GM19467 (cell line): Measurements from ENCODE around the gene ARAP3.
"Not testable (repeated sequence)": the region's sequence is repeated elsewhere in the genome, so short reads cannot be mapped to it uniquely, and the experiment has no call there.

Experiments used
- ATAC-seq: cut with Tn5 transposase; IDR thresholded peaks from one replicate; pipeline ENCODE4 v1.9.1; 2021; ENCODE audit warnings: mild to moderate bottlenecking, moderate library complexity; ENCODE audit not compliant: unreplicated experiment

ARAP3 gene

DNA sequence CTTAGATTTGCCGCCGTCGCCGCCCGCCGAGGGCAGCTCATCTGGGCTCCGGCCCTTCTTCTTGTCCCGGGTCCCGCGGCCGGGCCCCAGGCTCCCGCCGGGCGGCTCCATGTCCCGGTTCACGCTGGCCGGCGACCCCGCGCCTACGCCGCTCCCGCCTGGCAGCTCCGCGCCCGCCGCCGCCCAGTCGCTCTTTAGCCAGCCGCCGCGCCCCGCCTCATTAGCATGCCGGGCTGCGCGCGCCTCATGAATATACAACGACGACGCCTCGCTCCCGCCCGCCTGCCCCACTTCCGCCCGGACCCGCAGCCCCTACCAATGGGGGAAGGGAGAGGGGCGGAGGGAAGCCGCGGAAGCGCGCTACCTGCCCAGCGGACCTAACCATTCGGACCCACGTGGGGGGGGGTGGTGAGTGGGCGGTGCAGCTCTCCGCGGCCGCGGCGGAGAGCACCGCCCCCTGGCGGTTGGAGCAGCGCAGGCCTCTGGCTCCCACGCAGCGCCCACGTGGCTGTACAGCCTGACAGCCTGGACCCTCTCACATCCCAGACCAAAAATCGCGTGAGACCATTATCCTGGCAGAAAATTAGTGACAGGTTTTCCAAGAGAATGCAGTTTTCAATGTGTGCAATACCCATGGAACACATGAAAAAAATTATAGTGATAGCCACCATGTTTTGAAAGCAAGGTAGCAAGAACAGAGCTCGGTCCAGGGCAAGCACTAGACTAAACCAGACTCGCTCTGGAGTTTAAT lies 63.1 kb downstream of the ARAP3 start, which contains the start of gene DIAPH1:
Gene DIAPH1 (minus strand): TSS at position 197 of the 751 bp plus-strand sequence. CDS start 86 bp downstream, at position 111.
- peak; percentile 88 for ATAC-seq

DNA sequence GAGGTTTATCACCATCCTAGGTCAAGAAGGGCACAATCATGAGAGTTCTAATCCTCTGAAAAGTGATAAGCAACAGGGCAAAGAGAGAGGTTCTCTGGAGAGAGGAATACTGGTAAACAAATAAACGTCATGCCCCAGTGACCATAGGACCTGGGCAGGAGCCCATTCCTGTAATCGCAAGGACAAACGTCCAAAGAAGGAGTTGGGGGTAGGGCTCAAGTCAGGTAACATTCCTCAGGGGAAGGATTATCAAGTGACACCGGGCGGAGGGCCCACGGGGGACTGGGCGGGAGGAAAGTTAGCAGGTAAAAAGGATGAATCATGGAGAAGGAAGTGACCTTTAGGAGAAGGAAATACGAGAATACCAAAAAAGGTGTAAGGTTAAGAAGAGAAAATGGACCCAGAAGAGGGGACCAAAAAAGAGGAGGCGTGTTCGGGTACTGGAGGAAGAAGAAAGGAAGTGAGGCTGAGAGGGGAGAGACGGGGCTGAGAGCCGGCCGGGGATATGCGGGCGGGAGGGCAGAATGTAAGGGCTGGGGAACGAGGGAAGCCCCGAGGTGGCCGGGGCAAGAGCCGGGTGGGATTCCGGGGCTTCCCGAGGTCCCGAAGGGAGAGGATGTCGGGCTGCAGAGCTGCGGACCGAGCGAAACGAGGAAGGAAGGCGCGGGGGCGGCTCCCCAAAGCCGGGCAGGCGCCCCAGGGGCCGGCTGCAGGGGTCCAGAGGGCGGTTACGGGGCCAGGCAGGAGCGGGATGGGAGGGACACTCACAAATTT lies 63.8 kb downstream of the ARAP3 start:
- peak; percentile 28 for ATAC-seq

DNA sequence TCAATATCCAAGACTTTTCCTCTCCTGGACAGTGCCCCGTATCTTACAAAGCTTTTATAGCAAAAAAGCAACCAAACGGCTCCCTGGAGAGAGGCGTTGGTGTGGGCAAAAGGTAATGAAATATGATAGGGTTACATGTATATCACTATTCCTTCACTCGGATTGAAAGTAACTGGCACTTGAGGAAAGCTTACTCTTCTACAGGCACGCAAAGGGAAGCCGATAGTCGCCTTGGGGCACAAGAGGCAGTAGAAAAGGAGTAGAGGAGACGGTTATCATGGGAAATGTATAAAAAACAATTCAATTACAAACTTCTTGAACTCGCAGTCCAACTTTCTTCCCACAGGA lies 64.4 kb downstream of the ARAP3 start:
- no peak for ATAC-seq

DNA sequence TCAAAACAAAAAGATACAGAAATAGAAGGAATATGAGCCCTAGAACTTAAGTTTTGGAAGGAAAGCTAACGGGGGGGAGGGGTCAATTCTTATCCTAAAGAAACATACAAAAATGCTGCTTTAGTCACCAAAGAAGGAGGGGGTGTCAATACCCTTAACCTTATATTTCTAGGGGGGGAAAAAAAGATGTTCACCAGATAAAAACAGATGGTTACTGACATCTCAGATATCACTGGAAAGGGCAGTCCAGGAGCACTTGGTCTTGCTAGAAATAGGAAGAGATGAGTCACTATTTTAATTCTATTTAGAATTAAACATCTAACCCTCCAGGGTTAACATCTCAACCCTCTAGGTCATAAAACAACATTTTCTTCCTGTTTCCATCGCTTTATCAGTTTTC lies 64.9 kb downstream of the ARAP3 start:
- ATAC-seq = no peak

DNA sequence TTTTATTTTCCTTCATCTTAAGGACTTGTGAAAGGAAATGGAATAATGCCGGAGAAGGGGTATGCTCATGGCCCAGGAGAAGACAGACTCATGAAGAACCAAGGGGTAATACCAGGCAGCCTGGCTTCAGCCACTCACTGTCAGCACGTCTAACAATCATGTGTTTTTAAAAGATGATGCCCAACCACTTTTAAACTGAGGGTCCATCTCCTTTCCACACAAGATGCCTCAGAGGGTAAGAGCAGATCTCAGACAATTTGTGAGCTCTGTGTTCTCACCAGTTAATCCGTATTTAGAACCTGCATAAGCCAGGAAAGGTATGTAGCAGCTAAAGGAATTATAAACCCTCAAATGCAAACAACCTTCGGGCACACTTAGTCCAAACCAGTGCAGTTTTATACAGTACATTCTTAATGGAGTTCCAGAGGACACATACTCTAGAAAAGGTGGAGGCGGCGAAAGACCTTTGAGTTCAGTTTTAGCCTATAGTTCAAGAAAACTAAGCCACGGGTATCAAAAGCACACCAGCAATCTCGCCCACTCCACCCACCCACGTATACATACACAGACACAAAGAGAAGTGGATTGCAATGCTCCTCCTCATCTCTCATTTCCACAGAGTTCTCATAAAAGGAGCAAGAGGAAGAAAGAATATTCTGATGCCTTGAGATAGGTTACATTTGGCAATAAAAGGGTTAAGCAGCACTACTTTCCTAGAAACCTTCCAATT lies 65.9 kb downstream of the ARAP3 start:
- no peak for ATAC-seq

DNA sequence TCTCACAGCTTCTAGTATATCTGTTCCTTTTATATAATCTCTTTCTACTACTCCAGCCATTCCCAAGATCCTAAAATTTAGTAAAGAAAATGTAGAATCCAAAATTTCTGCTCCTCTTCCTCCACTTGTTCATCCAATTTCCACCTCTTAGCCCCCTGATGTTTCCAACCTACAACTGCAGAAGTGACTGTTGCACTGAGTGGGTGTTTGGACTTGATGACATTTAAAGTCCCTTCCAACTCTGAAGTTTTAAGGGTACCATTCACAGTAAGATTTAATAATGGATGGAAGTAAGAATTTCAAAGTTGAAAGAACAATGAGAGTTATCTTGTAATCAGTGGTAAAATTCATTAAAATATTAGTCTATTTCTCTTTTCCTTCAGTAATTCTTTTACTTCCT lies 68.7 kb downstream of the ARAP3 start:
- no peak for ATAC-seq

DNA sequence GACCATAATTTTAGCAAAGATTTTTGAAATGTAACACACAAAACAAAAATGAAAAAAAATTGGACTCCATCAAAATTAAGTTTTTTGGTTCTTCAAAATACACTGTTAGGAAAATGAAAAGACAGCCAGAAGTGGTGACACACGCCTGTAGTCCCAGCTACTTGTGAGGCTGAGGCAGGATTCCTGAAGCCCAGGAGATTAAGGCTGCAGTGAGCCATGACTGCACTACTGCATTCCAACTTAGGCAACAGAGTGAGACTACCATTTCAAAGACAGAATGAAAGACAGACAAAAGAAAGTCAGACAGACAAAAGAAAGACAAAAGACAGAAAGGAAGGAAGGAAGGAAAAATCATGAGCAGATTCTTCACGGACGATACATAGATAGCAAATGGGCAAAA lies 70.7 kb downstream of the ARAP3 start:
- ATAC-seq = no peak

DNA sequence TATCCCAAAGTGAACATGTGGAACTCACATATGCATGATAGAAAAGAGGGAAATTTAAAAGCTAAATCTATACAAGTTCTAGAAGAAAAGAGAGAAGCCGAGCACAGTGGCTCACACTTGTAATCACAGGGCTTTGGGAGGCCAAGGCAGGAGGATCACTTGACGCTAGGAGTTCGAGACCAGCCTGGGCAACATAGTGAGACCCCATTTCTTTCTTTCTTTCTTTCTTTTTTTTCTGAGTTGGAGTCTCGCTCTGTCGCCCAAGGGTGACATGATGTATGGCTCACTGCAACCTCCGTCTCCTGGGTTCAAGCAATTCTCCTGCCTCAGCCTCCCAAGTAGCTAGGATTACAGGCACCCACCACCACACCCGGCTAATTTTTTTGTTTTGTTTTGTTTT lies 72.1 kb downstream of the ARAP3 start:
- ATAC-seq = not testable (repeated sequence)

DNA sequence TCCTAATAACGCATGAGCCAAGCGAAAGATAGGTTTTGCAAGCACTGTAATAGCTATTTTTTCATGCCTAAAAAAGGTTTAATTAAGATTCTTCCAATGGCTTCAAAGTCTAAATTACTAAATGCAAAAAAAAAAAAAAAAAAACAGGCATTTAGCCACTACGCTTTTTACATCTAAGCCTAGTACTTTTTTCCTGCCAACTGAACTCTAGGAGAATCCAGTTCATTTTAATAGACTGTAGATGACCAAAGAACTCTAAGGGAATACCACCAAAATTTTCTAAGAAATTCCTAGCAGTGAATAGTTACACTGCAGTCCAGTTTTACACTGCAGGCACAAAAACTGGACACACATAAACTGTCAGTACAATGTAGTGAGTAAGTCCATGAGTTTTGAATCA lies 73.0 kb downstream of the ARAP3 start:
- ATAC-seq = no peak

DNA sequence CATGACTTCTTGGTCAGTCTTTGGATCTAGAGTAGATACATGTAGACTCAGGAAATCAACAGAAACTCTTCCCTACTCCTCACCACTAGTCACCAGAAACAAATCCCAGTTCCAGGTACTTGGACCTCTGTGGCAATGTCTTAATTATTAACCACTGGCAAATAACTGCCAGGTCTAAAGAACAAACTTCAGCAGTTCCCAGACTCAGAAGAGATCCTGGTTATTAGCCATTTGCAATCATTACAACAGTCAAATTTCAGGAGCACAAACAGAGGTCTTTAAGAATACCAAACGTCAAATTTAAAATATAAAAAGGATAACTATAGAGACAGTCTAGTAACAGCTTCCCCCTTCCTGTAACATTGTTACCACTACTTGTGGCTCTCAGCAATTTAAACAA lies 73.5 kb downstream of the ARAP3 start:
- no peak for ATAC-seq

DNA sequence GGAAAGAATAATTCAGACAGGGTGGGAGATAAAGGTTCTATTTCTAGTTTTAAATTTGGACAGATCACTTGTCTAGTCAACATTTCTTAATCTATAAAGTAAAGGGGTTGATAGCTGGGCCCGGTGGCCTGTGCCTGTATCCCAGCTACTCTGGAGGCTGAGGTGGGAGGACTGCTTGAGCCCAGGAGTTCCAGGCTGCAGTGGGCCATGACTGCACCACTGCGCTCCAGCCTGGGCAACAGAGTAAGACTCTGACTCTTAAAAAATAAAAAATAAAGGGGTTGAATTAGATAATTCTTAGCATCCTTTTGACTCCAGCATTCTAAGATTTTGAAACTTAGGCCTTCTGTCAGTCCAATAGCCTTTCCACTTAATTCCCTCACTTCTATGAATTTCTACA lies 74.0 kb downstream of the ARAP3 start:
- no peak for ATAC-seq

DNA sequence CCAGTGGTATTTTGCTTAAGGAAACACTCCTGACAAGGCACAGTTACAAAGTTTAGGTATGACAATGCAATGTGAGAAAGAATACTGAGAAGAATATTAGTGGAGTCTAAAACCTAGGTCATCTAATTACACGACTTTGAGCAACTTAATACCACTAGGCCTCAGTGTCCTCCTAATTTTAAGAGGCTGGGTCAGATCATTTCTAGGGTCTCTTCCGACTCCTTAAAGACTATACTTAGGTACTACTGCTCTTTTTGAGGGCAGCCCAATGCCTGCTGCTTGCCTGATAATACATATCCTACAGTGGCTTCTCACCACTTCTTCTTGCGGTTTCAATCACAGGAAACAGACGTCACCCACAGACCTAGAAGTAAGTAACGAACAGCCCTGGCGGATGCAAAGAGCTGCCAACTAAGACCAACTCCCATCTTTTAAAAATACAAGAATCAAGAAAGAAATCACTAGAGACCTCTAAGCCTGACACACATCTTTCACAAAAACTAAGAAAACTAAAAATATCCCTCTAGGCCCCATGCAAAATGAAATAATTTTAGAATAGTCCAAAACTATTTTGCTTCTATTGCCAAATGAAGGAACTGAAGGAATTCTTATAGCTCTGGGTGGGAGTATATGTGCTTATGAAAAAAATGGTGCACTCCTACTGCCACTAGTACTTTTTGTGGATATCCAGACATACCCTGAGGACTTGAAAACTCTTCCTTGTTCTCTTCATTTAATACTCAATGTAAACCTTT lies 76.3 kb downstream of the ARAP3 start:
- peak; percentile 97 for ATAC-seq

DNA sequence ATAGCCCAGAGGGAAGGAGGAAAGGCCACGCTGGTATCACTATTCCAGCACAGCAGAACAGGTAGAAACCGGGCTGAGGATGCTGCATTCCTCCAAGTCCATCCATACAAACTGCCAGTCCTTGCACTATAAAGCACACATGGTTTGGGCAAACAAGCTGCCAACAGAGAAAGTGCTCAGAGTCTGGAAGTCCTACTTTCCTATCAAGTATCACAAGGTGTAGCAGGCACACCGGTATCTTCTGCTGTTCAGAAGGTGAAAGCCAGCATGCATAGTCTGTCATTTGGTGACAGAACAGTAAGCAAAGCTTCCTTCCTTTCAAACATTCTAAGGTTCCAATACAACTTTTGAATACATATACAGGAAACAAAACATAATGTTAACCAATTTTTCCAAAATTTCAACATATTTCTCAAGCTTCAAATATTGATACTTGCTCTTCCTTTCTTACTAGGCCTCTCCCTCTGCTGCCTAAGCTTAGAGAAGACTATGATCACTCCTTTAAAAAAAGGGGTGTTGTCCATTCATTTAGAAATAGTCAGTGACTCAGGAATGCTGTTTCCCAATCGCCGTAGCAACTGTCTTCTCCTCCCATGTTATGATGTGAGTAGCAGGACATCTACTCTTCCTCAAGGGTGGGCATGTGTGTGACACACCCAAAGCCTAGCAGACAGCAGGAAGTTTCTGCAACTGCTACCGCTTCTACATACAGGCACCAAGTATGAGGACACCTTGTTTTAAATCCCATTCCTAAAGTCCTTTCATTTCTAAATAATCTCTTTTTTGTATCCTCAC lies 77.9 kb downstream of the ARAP3 start:
- ATAC-seq = no peak
